ENCODE results near the gene FOXK1.
A peak's percentile ranks its signal among the peaks of the same experiment; 100 is the strongest.

The FOXK1 gene

DNA sequence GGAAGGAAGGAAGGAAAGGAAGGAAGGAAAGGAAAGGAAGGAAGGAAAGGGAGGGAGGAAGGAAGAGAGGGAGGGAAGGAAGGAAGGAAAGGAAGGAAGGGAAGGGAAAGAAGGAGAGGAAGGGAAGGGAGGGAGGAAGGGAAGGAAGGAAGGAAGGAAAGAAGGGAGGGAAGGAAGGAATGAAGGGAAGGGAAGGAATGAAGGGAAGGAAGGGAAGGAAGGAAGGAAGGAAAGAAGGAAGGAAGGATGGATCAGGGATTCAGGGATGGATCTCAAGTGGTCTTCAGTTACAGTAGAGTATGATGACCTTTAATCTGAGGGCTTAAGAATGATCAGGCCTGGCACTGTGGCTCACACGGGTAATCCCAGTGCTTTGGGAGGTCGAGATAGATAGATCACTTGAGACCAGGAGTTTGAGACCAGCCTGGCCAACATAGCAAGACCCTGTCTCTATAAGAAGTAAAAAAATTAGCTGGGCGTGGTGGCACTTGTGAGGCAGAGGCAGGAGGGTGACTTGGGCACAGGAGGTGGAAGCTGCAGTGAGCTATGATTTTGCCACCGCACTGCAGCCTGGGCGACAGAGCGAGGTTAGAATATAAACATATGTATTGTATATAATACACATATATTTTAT is 760 bp upstream of the FOXK1 start:
- no peak for ATAC-seq (ENCODE audit: low read depth)
- Histone ChIP-seq H3K4me3 (ENCODE audit: severe bottlenecking) (peak overlapping the region; percentile 97), H3K36me3 (ENCODE audit: low read depth) (peaks cover 12% of the 10 kb centered on the region)

DNA sequence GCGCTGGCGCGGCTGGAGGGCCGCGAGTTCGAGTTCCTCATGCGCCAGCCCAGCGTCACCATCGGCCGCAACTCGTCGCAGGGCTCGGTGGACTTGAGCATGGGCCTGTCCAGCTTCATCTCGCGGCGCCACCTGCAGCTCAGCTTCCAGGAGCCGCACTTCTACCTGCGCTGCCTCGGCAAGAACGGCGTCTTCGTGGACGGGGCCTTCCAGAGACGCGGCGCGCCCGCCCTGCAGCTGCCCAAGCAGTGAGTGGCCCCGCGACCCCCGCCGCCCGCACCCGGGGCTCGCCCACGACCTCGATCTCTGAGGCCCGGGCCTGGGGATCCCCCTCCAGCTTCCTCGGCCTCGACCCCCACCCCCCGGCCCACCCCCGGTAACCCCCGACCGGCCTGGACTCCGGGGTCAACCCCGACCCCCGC is 537 bp downstream of the FOXK1 start:
- H3K36me3 ChIP-seq (ENCODE audit: low read depth): peaks cover 20% of the 10 kb centered on the region
- H3K4me3 ChIP-seq (ENCODE audit: severe bottlenecking): peak overlapping the region; percentile 97
- H3K27ac ChIP-seq (ENCODE audit: poor library complexity, severe bottlenecking): peak overlapping the region; percentile 99
- no peaks in the 10 kb centered on the region for H3K27me3 ChIP-seq (ENCODE audit: insufficient read depth, poor library complexity, severe bottlenecking)
- peaks cover 9% of the 10 kb centered on the region for H3K4me1 ChIP-seq (ENCODE audit: insufficient read depth, poor library complexity, severe bottlenecking)
- DNase-seq (ENCODE audit: low spot score): no peak
- TF ChIP-seq, protein P1, sequence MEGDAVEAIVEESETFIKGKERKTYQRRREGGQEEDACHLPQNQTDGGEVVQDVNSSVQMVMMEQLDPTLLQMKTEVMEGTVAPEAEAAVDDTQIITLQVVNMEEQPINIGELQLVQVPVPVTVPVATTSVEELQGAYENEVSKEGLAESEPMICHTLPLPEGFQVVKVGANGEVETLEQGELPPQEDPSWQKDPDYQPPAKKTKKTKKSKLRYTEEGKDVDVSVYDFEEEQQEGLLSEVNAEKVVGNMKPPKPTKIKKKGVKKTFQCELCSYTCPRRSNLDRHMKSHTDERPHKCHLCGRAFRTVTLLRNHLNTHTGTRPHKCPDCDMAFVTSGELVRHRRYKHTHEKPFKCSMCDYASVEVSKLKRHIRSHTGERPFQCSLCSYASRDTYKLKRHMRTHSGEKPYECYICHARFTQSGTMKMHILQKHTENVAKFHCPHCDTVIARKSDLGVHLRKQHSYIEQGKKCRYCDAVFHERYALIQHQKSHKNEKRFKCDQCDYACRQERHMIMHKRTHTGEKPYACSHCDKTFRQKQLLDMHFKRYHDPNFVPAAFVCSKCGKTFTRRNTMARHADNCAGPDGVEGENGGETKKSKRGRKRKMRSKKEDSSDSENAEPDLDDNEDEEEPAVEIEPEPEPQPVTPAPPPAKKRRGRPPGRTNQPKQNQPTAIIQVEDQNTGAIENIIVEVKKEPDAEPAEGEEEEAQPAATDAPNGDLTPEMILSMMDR (IDR thresholded peaks at IDR 0.05; ENCODE audit: poor library complexity, severe bottlenecking): no peak
- no peaks in the 10 kb centered on the region for H3K9me3 ChIP-seq (ENCODE audit: severe bottlenecking)
- peak; percentile 28; the same call in 2 of the 3 replicates for ATAC-seq (ENCODE audit: low read depth)

More for the DNA sequence above, 760 bp upstream of the FOXK1 start:
- no peak for DNase-seq (ENCODE audit: low spot score)
- H3K9me3 ChIP-seq (ENCODE audit: severe bottlenecking): no peaks in the 10 kb centered on the region
- no peaks in the 10 kb centered on the region for H3K27me3 ChIP-seq (ENCODE audit: insufficient read depth, poor library complexity, severe bottlenecking)
- H3K27ac ChIP-seq (ENCODE audit: poor library complexity, severe bottlenecking): peak overlapping the region; percentile 99
- TF ChIP-seq, protein P1 (IDR thresholded peaks at IDR 0.05; ENCODE audit: poor library complexity, severe bottlenecking): no peak
- peaks cover 9% of the 10 kb centered on the region for H3K4me1 ChIP-seq (ENCODE audit: insufficient read depth, poor library complexity, severe bottlenecking)

DNA sequence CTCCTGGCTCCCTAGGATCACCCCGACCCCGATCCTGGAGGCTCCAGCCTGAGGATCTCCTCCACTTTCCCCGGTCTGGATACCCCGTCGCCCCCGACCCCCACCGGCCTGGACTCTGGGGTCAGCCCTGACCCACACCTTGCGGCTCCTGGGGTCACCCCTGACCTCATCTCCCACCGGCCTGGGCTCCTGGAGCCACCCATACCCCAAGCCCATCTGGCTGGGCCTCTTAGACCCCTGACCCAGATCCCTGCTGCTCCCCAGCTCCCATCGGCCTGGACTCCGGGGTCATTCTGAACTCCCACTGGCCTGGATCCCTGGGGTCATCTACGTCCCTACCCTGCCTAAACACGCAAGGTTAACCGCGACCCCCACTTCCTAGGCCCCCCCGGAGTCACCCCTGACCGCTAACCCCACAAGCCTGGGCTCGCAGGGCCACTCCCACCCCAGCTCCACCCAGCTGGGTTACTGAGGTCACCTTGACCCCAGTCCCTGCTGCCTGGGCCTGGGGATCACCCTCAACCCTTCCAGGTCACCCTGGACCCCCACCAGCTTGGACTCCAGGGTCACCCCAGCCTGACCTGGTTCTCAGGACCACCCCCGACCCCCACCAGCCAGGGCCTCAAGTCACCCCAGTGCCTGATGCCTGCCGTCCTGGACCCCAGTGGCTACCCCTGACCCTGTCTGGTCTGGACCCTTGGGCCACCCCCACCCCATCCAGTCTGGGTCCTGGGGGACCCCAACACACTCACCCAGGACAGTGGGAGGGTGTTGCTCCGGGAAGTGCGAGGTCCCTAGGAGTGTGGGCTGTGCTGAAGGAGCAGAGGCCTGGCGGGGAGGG is 1.2 kb downstream of the FOXK1 start:
- DNase-seq (ENCODE audit: low spot score) (no peak), ATAC-seq (ENCODE audit: low read depth) (peak; percentile 32)
- peak overlapping the region; percentile 97 for H3K4me3 ChIP-seq (ENCODE audit: severe bottlenecking)
- no peaks in the 10 kb centered on the region for H3K27me3 ChIP-seq (ENCODE audit: insufficient read depth, poor library complexity, severe bottlenecking)
- peak overlapping the region; percentile 99 for H3K27ac ChIP-seq (ENCODE audit: poor library complexity, severe bottlenecking)
- no peaks in the 10 kb centered on the region for H3K9me3 ChIP-seq (ENCODE audit: severe bottlenecking)
- peaks cover 9% of the 10 kb centered on the region for H3K4me1 ChIP-seq (ENCODE audit: insufficient read depth, poor library complexity, severe bottlenecking)
- H3K36me3 ChIP-seq (ENCODE audit: low read depth): peaks cover 25% of the 10 kb centered on the region
- TF ChIP-seq, protein P1 (IDR thresholded peaks at IDR 0.05; ENCODE audit: poor library complexity, severe bottlenecking): no peak

DNA sequence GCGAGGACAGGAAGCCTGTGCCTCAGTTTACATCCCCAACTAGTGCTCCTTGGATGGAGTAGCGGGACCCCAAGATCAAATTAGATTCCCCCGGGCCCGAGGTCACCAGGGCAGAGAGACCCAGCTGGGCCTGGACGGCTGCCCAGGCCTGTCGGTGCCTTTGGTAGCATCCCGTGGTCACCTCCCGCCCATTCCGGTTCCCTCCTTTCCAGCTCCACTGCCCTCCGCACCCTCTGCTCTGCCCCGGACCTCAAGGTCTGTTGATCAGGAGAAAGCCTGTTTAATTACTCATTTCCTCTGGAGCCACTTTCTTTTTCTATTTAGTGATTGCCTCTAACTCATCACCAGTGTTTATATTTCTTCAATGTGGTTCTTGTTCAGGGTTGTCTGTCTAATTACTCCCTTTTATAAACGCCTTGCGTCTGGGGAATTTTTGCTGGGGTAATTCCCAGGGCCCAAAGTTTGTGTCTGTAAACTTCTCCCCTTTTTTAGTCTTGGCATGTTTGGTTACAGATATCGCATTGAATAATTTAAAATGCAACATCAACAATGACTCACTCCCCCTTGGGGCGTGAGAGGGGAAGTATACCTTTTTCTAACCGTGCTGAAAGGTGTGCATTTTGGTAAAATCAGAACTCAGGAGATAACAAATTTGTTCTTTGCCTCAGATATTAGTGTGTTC is 1.9 kb downstream of the FOXK1 start:
- H3K27me3 ChIP-seq (ENCODE audit: insufficient read depth, poor library complexity, severe bottlenecking): no peaks in the 10 kb centered on the region
- peak overlapping the region; percentile 97 for H3K4me3 ChIP-seq (ENCODE audit: severe bottlenecking)
- H3K36me3 ChIP-seq (ENCODE audit: low read depth): peaks cover 30% of the 10 kb centered on the region
- H3K27ac ChIP-seq (ENCODE audit: poor library complexity, severe bottlenecking): peak overlapping the region; percentile 99
- TF ChIP-seq, protein P1 (IDR thresholded peaks at IDR 0.05; ENCODE audit: poor library complexity, severe bottlenecking): peak; percentile 22
- ATAC-seq (ENCODE audit: low read depth): peak; percentile 79
- peaks cover 9% of the 10 kb centered on the region for H3K4me1 ChIP-seq (ENCODE audit: insufficient read depth, poor library complexity, severe bottlenecking)
- no peaks in the 10 kb centered on the region for H3K9me3 ChIP-seq (ENCODE audit: severe bottlenecking)
- peak; percentile 81 for DNase-seq (ENCODE audit: low spot score)
